GM23338 (cell line): ENCODE results near the gene CCBE1. TPM values are rescaled to one million over a fixed set of nuclear protein-coding genes. Genes with fewer than 3 reads are reported as not detected.

Experiments used
- ATAC-seq: fragments of 200-7000 bp; cut with Tn5 transposase; 3 replicates; pipeline ENCODE4 v1.9.1; 2020
- DNase-seq: peaks from one replicate; pipeline ENCODE4 v3.0.0-alpha.2; 2015; ENCODE audit warnings: low spot score
- H2AFZ ChIP-seq: fragments of 200-600 bp; sonication (generic); 2 replicates; pipeline ENCODE4 v1.8.0; 2016; ENCODE audit warnings: antibody characterized with exemption, mild to moderate bottlenecking, moderate library complexity
- H3F3A ChIP-seq: fragments of 200-600 bp; sonication (generic); replicated peaks from 2 replicates; pipeline ENCODE4 v1.8.0; 2017; ENCODE audit warnings: antibody characterized with exemption, mixed run types, low read depth
- H3K27ac ChIP-seq: fragments of 200-600 bp; sonication (generic); 2 replicates; pipeline ENCODE4 v1.6.1; 2016; ENCODE audit warnings: low read depth
- H3K27me3 ChIP-seq: fragments of 200-600 bp; sonication (generic); 2 replicates; pipeline ENCODE4 v1.8.0; 2016; ENCODE audit warnings: mild to moderate bottlenecking, mixed run types, moderate library complexity; ENCODE audit not compliant: insufficient read depth
- H3K36me3 ChIP-seq: fragments of 200-600 bp; sonication (generic); 2 replicates; pipeline ENCODE4 v1.8.0; 2016; ENCODE audit warnings: mild to moderate bottlenecking; ENCODE audit not compliant: insufficient read depth
- H3K4me1 ChIP-seq: fragments of 200-600 bp; sonication (generic); 2 replicates; pipeline ENCODE4 v1.8.0; 2016; ENCODE audit warnings: mild to moderate bottlenecking, moderate library complexity; ENCODE audit not compliant: insufficient read depth
- H3K4me2 ChIP-seq: fragments of 200-600 bp; sonication (generic); 2 replicates; pipeline ENCODE4 v1.7.1; 2017; ENCODE audit warnings: mixed run types
- H3K4me3 ChIP-seq: fragments of 200-600 bp; sonication (generic); 2 replicates; pipeline ENCODE4 v1.6.1; 2016; ENCODE audit warnings: mixed run types
- H3K79me2 ChIP-seq: fragments of 200-600 bp; sonication (generic); replicated peaks from 2 replicates; pipeline ENCODE4 v1.8.0; 2017; ENCODE audit warnings: mild to moderate bottlenecking; ENCODE audit not compliant: insufficient read depth
- H3K9me2 ChIP-seq: fragments of 200-600 bp; sonication (generic); 2 replicates; pipeline ENCODE4 v1.8.0; 2017; ENCODE audit not compliant: insufficient read depth
- H4K20me1 ChIP-seq: fragments of 200-600 bp; sonication (generic); replicated peaks from 2 replicates; pipeline ENCODE4 v1.8.0; 2017; ENCODE audit warnings: mild to moderate bottlenecking; ENCODE audit not compliant: insufficient read depth
- H3K27ac Mint-ChIP-seq: 2 replicates; pipeline ENCODE4 v1.8.0; 2020; ENCODE audit warnings: inconsistent platforms, mild to moderate bottlenecking, moderate library complexity, mixed read lengths
- H3K27me3 Mint-ChIP-seq: 3 replicates; pipeline ENCODE4 v1.8.0; 2022; ENCODE audit warnings: low read depth, mild to moderate bottlenecking, moderate library complexity, mixed read lengths, inconsistent platforms; ENCODE audit not compliant: insufficient read depth, poor library complexity
- H3K36me3 Mint-ChIP-seq: 3 replicates; pipeline ENCODE4 v1.8.0; 2021; ENCODE audit warnings: low read depth, mild to moderate bottlenecking, inconsistent platforms, moderate library complexity, mixed read lengths
- H3K4me1 Mint-ChIP-seq: 3 replicates; pipeline ENCODE4 v1.8.0; 2020; ENCODE audit warnings: mild to moderate bottlenecking, inconsistent platforms, mixed read lengths
- H3K4me3 Mint-ChIP-seq: 3 replicates; pipeline ENCODE4 v1.8.0; 2021; ENCODE audit warnings: moderate library complexity, mild to moderate bottlenecking, inconsistent platforms, mixed read lengths
- H3K9me3 Mint-ChIP-seq: 3 replicates; pipeline ENCODE4 v1.8.0; 2020; ENCODE audit warnings: moderate library complexity, mild to moderate bottlenecking, inconsistent platforms, mixed read lengths
- CREB1 ChIP-seq: fragments of 250-450 bp; sonication (Bioruptor Pico); IDR thresholded peaks from 2 replicates; pipeline ENCODE4 v1.5.0; 2020; ENCODE audit warnings: low read depth, mild to moderate bottlenecking, moderate library complexity
- EZH2 ChIP-seq: fragments of 200-600 bp; sonication (generic); IDR thresholded peaks from one replicate; pipeline ENCODE4 v1.8.0; 2017; ENCODE audit warnings: antibody characterized with exemption, mild to moderate bottlenecking, low read depth; ENCODE audit not compliant: unreplicated experiment
- EZH2phosphoT487 ChIP-seq: fragments of 200-600 bp; sonication (generic); IDR thresholded peaks from one replicate; pipeline ENCODE4 v1.8.1; 2018; ENCODE audit warnings: antibody characterized with exemption; ENCODE audit not compliant: unreplicated experiment
- JUNB ChIP-seq: IDR thresholded peaks from one replicate; pipeline ENCODE4 v1.6.1; 2016; ENCODE audit warnings: antibody characterized with exemption; ENCODE audit not compliant: unreplicated experiment
- NANOG ChIP-seq: IDR thresholded peaks from 2 replicates; pipeline ENCODE4 v1.6.1; 2016; ENCODE audit warnings: antibody characterized with exemption, borderline replicate concordance
- POLR2AphosphoS5 ChIP-seq: IDR thresholded peaks from 2 replicates; pipeline ENCODE4 v1.6.1; 2016; ENCODE audit warnings: antibody characterized with exemption, low read depth
- STAT1 ChIP-seq: IDR thresholded peaks from one replicate; pipeline ENCODE4 v1.6.1; 2016; ENCODE audit warnings: antibody characterized with exemption; ENCODE audit not compliant: unreplicated experiment
- ZNF114 ChIP-seq: fragments of 250-450 bp; sonication (Bioruptor Pico); IDR thresholded peaks from 2 replicates; pipeline ENCODE4 v1.5.0; 2020; ENCODE audit warnings: mild to moderate bottlenecking, moderate library complexity
- ZNF331 ChIP-seq: fragments of 250-450 bp; sonication (Bioruptor Pico); IDR thresholded peaks from 2 replicates; pipeline ENCODE4 v1.5.0; 2020; ENCODE audit warnings: low read depth, mild to moderate bottlenecking, moderate library complexity
- polyA plus RNA-seq: library from polyadenylated mRNA; unstranded; fragments of >200 nt; fragmentation: Nextera tagmentation; extraction: Ambion mirVana; gene quantifications from 2 replicates; pipeline ENCODE4 v1.2.1, GENCODE V29; 2016
- total RNA-seq: library from RNA; depleted of rRNA; stranded (reverse); fragments of >200 nt; shearing (Covaris generic); gene quantifications from 2 replicates; pipeline ENCODE4 v1.2.3, GENCODE V29; 2014
- TF ChIP-seq, protein P1 (sequence below): IDR thresholded peaks from one replicate; pipeline ENCODE4 v1.6.1; 2018; ENCODE audit warnings: antibody characterized with exemption; ENCODE audit not compliant: unreplicated experiment
- TF ChIP-seq, protein P2 (sequence below): fragments of 250-450 bp; sonication (Bioruptor Pico); IDR thresholded peaks from 2 replicates; pipeline ENCODE4 v1.5.0; 2020; ENCODE audit warnings: mild to moderate bottlenecking, moderate library complexity
- TF ChIP-seq, protein P3 (sequence below), 2 experiments: fragments of 200-600 bp in 1 of 2; sonication (generic) in 1 of 2; conservative IDR thresholded peaks; 2 replicates each; pipeline versions ENCODE4 v1.5.1 to v1.6.1; 2016 to 2017; ENCODE audit warnings: antibody characterized with exemption in 2 of 2, low read depth in 2 of 2, mild to moderate bottlenecking in 2 of 2, moderate library complexity in 1 of 2
- TF ChIP-seq, protein P4 (sequence below): IDR thresholded peaks from 2 replicates; pipeline ENCODE4 v1.6.1; 2016; ENCODE audit warnings: antibody characterized with exemption

The CCBE1 gene
- total and polyA plus RNA-seq, 2 experiments from 2014 or later: 2.1 to 2.6 TPM

DNA sequence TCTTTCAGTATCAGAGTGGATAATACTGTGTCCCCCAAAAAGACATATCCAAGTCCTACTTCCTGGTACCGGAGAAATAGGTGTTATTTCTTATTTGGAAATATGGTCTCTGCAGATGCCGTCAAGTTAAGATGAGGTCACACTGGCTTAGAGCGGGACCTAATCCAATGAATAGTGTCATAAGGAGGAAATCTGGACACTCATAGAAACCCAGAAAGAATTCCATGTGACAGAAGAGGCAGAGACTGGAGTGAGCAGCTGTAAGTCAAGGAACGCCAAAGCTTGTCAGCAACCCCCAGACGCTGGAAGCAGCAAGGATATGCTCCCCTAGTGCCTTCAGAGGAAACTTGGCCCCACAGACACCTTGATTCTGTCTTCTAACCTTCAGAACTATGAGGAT is 69.8 kb downstream of the CCBE1 start:
- H3K4me3 ChIP-seq: no peak overlapping the region
- H4K20me1 ChIP-seq: no peaks in the 10 kb centered on the region; the same call in 1 of the 2 replicates
- no peak overlapping the region for H3K4me2 ChIP-seq
- Mint-ChIP-seq H3K27me3 (peaks cover 2% of the 10 kb centered on the region), H3K9me3 (no peaks in the 10 kb centered on the region), H3K27ac (no peak overlapping the region), H3K36me3 (no peaks in the 10 kb centered on the region), H3K4me1 (no peaks in the 10 kb centered on the region), H3K4me3 (no peak overlapping the region)
- H3F3A ChIP-seq: no peaks in the 10 kb centered on the region
- H3K4me1 ChIP-seq: no peaks in the 10 kb centered on the region
- ATAC-seq: no peak
- no peak for DNase-seq
- H3K9me2 ChIP-seq: no peaks in the 10 kb centered on the region
- H3K27me3 ChIP-seq: no peaks in the 10 kb centered on the region
- no peaks in the 10 kb centered on the region for H3K79me2 ChIP-seq
- no peaks in the 10 kb centered on the region for H3K36me3 ChIP-seq
- H3K27ac ChIP-seq: no peak overlapping the region
- H2AFZ ChIP-seq: no peak overlapping the region
- TF ChIP-seq EZH2: no peak
- TF ChIP-seq JUNB: no peak
- TF ChIP-seq, protein P1, sequence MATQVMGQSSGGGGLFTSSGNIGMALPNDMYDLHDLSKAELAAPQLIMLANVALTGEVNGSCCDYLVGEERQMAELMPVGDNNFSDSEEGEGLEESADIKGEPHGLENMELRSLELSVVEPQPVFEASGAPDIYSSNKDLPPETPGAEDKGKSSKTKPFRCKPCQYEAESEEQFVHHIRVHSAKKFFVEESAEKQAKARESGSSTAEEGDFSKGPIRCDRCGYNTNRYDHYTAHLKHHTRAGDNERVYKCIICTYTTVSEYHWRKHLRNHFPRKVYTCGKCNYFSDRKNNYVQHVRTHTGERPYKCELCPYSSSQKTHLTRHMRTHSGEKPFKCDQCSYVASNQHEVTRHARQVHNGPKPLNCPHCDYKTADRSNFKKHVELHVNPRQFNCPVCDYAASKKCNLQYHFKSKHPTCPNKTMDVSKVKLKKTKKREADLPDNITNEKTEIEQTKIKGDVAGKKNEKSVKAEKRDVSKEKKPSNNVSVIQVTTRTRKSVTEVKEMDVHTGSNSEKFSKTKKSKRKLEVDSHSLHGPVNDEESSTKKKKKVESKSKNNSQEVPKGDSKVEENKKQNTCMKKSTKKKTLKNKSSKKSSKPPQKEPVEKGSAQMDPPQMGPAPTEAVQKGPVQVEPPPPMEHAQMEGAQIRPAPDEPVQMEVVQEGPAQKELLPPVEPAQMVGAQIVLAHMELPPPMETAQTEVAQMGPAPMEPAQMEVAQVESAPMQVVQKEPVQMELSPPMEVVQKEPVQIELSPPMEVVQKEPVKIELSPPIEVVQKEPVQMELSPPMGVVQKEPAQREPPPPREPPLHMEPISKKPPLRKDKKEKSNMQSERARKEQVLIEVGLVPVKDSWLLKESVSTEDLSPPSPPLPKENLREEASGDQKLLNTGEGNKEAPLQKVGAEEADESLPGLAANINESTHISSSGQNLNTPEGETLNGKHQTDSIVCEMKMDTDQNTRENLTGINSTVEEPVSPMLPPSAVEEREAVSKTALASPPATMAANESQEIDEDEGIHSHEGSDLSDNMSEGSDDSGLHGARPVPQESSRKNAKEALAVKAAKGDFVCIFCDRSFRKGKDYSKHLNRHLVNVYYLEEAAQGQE: no peak
- TF ChIP-seq STAT1: no peak
- TF ChIP-seq POLR2AphosphoS5: no peak
- no peak for TF ChIP-seq ZNF331
- no peak for TF ChIP-seq CREB1 (CRISPR knock-in tag)
- TF ChIP-seq, protein P2, sequence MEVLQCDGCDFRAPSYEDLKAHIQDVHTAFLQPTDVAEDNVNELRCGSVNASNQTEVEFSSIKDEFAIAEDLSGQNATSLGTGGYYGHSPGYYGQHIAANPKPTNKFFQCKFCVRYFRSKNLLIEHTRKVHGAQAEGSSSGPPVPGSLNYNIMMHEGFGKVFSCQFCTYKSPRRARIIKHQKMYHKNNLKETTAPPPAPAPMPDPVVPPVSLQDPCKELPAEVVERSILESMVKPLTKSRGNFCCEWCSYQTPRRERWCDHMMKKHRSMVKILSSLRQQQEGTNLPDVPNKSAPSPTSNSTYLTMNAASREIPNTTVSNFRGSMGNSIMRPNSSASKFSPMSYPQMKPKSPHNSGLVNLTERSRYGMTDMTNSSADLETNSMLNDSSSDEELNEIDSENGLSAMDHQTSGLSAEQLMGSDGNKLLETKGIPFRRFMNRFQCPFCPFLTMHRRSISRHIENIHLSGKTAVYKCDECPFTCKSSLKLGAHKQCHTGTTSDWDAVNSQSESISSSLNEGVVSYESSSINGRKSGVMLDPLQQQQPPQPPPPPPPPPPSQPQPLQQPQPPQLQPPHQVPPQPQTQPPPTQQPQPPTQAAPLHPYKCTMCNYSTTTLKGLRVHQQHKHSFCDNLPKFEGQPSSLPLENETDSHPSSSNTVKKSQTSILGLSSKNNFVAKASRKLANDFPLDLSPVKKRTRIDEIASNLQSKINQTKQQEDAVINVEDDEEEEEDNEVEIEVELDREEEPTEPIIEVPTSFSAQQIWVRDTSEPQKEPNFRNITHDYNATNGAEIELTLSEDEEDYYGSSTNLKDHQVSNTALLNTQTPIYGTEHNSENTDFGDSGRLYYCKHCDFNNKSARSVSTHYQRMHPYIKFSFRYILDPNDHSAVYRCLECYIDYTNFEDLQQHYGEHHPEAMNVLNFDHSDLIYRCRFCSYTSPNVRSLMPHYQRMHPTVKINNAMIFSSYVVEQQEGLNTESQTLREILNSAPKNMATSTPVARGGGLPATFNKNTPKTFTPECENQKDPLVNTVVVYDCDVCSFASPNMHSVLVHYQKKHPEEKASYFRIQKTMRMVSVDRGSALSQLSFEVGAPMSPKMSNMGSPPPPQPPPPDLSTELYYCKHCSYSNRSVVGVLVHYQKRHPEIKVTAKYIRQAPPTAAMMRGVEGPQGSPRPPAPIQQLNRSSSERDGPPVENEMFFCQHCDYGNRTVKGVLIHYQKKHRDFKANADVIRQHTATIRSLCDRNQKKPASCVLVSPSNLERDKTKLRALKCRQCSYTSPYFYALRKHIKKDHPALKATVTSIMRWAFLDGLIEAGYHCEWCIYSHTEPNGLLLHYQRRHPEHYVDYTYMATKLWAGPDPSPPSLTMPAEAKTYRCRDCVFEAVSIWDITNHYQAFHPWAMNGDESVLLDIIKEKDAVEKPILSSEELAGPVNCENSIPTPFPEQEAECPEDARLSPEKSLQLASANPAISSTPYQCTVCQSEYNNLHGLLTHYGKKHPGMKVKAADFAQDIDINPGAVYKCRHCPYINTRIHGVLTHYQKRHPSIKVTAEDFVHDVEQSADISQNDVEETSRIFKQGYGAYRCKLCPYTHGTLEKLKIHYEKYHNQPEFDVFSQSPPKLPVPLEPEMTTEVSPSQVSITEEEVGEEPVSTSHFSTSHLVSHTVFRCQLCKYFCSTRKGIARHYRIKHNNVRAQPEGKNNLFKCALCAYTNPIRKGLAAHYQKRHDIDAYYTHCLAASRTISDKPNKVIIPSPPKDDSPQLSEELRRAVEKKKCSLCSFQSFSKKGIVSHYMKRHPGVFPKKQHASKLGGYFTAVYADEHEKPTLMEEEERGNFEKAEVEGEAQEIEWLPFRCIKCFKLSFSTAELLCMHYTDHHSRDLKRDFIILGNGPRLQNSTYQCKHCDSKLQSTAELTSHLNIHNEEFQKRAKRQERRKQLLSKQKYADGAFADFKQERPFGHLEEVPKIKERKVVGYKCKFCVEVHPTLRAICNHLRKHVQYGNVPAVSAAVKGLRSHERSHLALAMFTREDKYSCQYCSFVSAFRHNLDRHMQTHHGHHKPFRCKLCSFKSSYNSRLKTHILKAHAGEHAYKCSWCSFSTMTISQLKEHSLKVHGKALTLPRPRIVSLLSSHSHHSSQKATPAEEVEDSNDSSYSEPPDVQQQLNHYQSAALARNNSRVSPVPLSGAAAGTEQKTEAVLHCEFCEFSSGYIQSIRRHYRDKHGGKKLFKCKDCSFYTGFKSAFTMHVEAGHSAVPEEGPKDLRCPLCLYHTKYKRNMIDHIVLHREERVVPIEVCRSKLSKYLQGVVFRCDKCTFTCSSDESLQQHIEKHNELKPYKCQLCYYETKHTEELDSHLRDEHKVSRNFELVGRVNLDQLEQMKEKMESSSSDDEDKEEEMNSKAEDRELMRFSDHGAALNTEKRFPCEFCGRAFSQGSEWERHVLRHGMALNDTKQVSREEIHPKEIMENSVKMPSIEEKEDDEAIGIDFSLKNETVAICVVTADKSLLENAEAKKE (CRISPR knock-in tag): no peak
- no peak for TF ChIP-seq NANOG
- TF ChIP-seq, protein P3, sequence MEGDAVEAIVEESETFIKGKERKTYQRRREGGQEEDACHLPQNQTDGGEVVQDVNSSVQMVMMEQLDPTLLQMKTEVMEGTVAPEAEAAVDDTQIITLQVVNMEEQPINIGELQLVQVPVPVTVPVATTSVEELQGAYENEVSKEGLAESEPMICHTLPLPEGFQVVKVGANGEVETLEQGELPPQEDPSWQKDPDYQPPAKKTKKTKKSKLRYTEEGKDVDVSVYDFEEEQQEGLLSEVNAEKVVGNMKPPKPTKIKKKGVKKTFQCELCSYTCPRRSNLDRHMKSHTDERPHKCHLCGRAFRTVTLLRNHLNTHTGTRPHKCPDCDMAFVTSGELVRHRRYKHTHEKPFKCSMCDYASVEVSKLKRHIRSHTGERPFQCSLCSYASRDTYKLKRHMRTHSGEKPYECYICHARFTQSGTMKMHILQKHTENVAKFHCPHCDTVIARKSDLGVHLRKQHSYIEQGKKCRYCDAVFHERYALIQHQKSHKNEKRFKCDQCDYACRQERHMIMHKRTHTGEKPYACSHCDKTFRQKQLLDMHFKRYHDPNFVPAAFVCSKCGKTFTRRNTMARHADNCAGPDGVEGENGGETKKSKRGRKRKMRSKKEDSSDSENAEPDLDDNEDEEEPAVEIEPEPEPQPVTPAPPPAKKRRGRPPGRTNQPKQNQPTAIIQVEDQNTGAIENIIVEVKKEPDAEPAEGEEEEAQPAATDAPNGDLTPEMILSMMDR (conservative IDR thresholded peaks at IDR 0.05; ENCODE audit: low read depth in 2 of 2): no peak
- no peak for TF ChIP-seq EZH2phosphoT487
- TF ChIP-seq, protein P4, sequence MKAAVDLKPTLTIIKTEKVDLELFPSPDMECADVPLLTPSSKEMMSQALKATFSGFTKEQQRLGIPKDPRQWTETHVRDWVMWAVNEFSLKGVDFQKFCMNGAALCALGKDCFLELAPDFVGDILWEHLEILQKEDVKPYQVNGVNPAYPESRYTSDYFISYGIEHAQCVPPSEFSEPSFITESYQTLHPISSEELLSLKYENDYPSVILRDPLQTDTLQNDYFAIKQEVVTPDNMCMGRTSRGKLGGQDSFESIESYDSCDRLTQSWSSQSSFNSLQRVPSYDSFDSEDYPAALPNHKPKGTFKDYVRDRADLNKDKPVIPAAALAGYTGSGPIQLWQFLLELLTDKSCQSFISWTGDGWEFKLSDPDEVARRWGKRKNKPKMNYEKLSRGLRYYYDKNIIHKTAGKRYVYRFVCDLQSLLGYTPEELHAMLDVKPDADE: no peak
- TF ChIP-seq ZNF114 (CRISPR knock-in tag): no peak
